ENCODE results near the gene SLC15A4.

- TF ChIP-seq CTCF (conservative IDR thresholded peaks at IDR 0.05; ENCODE audit: low read length) (no peak), EZH2phosphoT487 (IDR thresholded peaks at IDR 0.05; ENCODE audit: borderline replicate concordance) (no peak)
Measured at GRCh38 chr12:128825835-128826234, 2.1 kb upstream of the SLC15A4 start.
